Duodenal mucosa (tissue), 2 donors: ENCODE measurements around the gene TMEM139.

ENCODE experiments used
- H3K27ac ChIP-seq: one replicate; pipeline ENCODE4 v1.7.0; 2013; ENCODE audit warnings: low read depth, low read length
- H3K27me3 ChIP-seq, 2 donors: one replicate each; pipeline ENCODE4 v1.7.0; 2013; ENCODE audit warnings: low read length in 2 of 2, control low read depth in 1 of 2; ENCODE audit not compliant: insufficient read depth in 2 of 2, control insufficient read depth in 1 of 2
- H3K36me3 ChIP-seq, 2 donors: one replicate each; pipeline ENCODE4 v1.7.0; 2013; ENCODE audit warnings: low read length in 2 of 2, control low read depth in 1 of 2; ENCODE audit not compliant: insufficient read depth in 2 of 2, control insufficient read depth in 1 of 2
- H3K4me1 ChIP-seq, 2 donors: one replicate each; pipeline ENCODE4 v1.7.0; 2013; ENCODE audit warnings: low read length in 2 of 2, control low read depth in 1 of 2; ENCODE audit not compliant: insufficient read depth in 2 of 2, control insufficient read depth in 1 of 2
- H3K4me3 ChIP-seq, 2 donors: one replicate each; pipeline ENCODE4 v1.7.0; 2013; ENCODE audit warnings: low read length in 2 of 2, low read depth in 1 of 2
- H3K9ac ChIP-seq, 2 donors: one replicate each; pipeline ENCODE4 v1.7.0; 2013; ENCODE audit warnings: low read length in 2 of 2, low read depth in 1 of 2
- H3K9me3 ChIP-seq, 2 donors: one replicate each; pipeline ENCODE4 v1.7.0; 2013; ENCODE audit warnings: low read length in 2 of 2, control low read depth in 1 of 2; ENCODE audit not compliant: control insufficient read depth in 1 of 2

Gene TMEM139

DNA sequence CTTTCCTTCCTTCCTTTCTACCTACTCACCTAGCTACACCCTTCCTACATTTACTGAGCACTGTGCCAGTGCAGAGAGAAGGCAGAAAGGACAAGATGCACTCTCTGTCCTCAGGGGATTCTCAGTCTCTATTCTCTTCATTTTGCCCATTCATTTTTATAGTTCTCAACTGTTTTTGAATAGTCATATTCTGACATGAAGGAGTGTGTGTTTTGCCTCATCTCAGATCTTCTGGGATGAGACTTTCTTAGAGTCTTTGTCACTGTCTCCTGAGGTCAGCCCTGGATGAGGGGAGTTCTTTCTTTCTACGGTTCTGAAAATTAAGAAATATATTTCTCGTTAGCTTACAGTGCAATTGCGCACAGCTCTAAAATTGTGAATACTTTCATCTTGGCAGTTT lies 52.5 kb downstream of the TMEM139 start:
- H3K9ac ChIP-seq, result no peak overlapping the region
- no peaks in the 10 kb centered on the region for H3K36me3 ChIP-seq
- no peak overlapping the region for H3K27ac ChIP-seq
- no peak overlapping the region for H3K4me3 ChIP-seq
- peaks cover 0 to 5% of the 10 kb centered on the region in 2 donors for H3K4me1 ChIP-seq
- H3K9me3 ChIP-seq, result no peaks in the 10 kb centered on the region
- no peaks in the 10 kb centered on the region for H3K27me3 ChIP-seq
